SJSA1 (cell line): ENCODE data around the gene CFAP58. TPM values are rescaled to one million over a fixed set of nuclear protein-coding genes. Genes with fewer than 3 reads are reported as not detected.

Experiments
- DNase-seq, 2 experiments: peaks; one replicate each; pipeline ENCODE4 v3.0.0-alpha.2; 2015 to 2020; ENCODE audit warnings: low spot score in 2 of 2, low read depth in 1 of 2
- H3K27ac ChIP-seq: fragments of 250-450 bp; sonication (Bioruptor Pico); 2 replicates; pipeline ENCODE4 v1.5.1; 2020; ENCODE audit warnings: mild to moderate bottlenecking, moderate library complexity
- H3K27me3 ChIP-seq: fragments of 250-450 bp; sonication (Bioruptor Pico); replicated peaks from 2 replicates; pipeline ENCODE4 v1.5.1; 2020; ENCODE audit warnings: mild to moderate bottlenecking, moderate library complexity
- H3K36me3 ChIP-seq: fragments of 250-450 bp; sonication (Bioruptor Pico); 2 replicates; pipeline ENCODE4 v1.5.1; 2020; ENCODE audit warnings: mild to moderate bottlenecking
- H3K4me1 ChIP-seq: fragments of 250-450 bp; sonication (Bioruptor Pico); replicated peaks from 2 replicates; pipeline ENCODE4 v1.6.1; 2021; ENCODE audit warnings: mild to moderate bottlenecking
- H3K4me3 ChIP-seq: fragments of 250-450 bp; sonication (Bioruptor Pico); 2 replicates; pipeline ENCODE4 v1.5.1; 2020; ENCODE audit warnings: mild to moderate bottlenecking
- H3K9me3 ChIP-seq: fragments of 250-450 bp; sonication (Bioruptor Pico); replicated peaks from 2 replicates; pipeline ENCODE4 v1.5.1; 2020; ENCODE audit warnings: mild to moderate bottlenecking
- total RNA-seq: library from RNA; depleted of rRNA; stranded (reverse); fragments of >200 nt; shearing (Covaris generic); gene quantifications from 2 replicates; pipeline ENCODE4 v1.2.3, GENCODE V29; 2014

Gene CFAP58
- total RNA-seq, 1 experiment from 2014 or later, result 0.34 TPM

GRCh38 chr10:104349623-104350126 is 4.0 kb upstream of the CFAP58 start:
- Histone ChIP-seq H3K36me3 (no peaks in the 10 kb centered on the region), H3K27ac (no peak overlapping the region), H3K4me1 (peaks cover 24% of the 10 kb centered on the region), H3K27me3 (no peaks in the 10 kb centered on the region), H3K4me3 (no peak overlapping the region), H3K9me3 (no peaks in the 10 kb centered on the region)
- no peak for DNase-seq

GRCh38 chr10:104350127-104350635 is 3.5 kb upstream of the CFAP58 start:
- no peak overlapping the region for H3K4me3 ChIP-seq
- DNase-seq, result peak in 1 of 2 experiments; percentile 56

GRCh38 chr10:104351061-104351702 is 2.5 kb upstream of the CFAP58 start:
- peaks cover 24% of the 10 kb centered on the region for H3K4me1 ChIP-seq
- H3K27ac ChIP-seq, result no peak overlapping the region
- no peak overlapping the region for H3K4me3 ChIP-seq
- no peaks in the 10 kb centered on the region for H3K36me3 ChIP-seq
- H3K9me3 ChIP-seq, result no peaks in the 10 kb centered on the region
- 0 out of 2 replicates have a peak, but pooled peaks cover 2% of the 10 kb centered on the region for H3K27me3 ChIP-seq
- DNase-seq, result peak in 1 of 2 experiments; percentile 35

More at GRCh38 chr10:104350127-104350635, 3.5 kb upstream of the CFAP58 start:
- peaks cover 24% of the 10 kb centered on the region for H3K4me1 ChIP-seq
- H3K27me3 ChIP-seq, result no peaks in the 10 kb centered on the region
- no peak overlapping the region for H3K27ac ChIP-seq
- no peaks in the 10 kb centered on the region for H3K36me3 ChIP-seq
- H3K9me3 ChIP-seq, result no peaks in the 10 kb centered on the region

GRCh38 chr10:104351919-104352318 is 1.7 kb upstream of the CFAP58 start:
- H3K27ac ChIP-seq, result no peak overlapping the region
- peaks cover 24% of the 10 kb centered on the region for H3K4me1 ChIP-seq
- no peaks in the 10 kb centered on the region for H3K36me3 ChIP-seq
- no peaks in the 10 kb centered on the region for H3K9me3 ChIP-seq
- H3K27me3 ChIP-seq, result 0 out of 2 replicates have a peak, but pooled peaks cover 2% of the 10 kb centered on the region
- no peak overlapping the region for H3K4me3 ChIP-seq
- DNase-seq, result no peak

- Histone ChIP-seq H3K27me3 (0 out of 2 replicates have a peak, but pooled peaks cover 2% of the 10 kb centered on the region), H3K4me1 (no peaks in the 10 kb centered on the region), H3K36me3 (no peaks in the 10 kb centered on the region), H3K9me3 (0 out of 2 replicates have a peak, but pooled peaks cover 4% of the 10 kb centered on the region), H3K4me3 (no peak overlapping the region), H3K27ac (no peak overlapping the region)
- no peak for DNase-seq
These were observed 6.2 kb downstream of the CFAP58 start for GRCh38 chr10:104359811-104360210.

GRCh38 chr10:104367904-104368303 is 14.3 kb downstream of the CFAP58 start:
- Histone ChIP-seq H3K9me3 (0 out of 2 replicates have a peak, but pooled peaks cover 2% of the 10 kb centered on the region), H3K27ac (no peak overlapping the region), H3K4me3 (no peak overlapping the region), H3K36me3 (no peaks in the 10 kb centered on the region), H3K4me1 (no peaks in the 10 kb centered on the region), H3K27me3 (peaks cover 2% of the 10 kb centered on the region; the same call in 1 of the 2 replicates)
- DNase-seq, result no peak

GRCh38 chr10:104368381-104368780 is 14.7 kb downstream of the CFAP58 start:
- no peak overlapping the region for H3K27ac ChIP-seq
- peaks cover 2% of the 10 kb centered on the region; the same call in 1 of the 2 replicates for H3K27me3 ChIP-seq

GRCh38 chr10:104371753-104372152 is 18.1 kb downstream of the CFAP58 start:
- Histone ChIP-seq H3K27me3 (no peaks in the 10 kb centered on the region; the same call in 1 of the 2 replicates), H3K9me3 (0 out of 2 replicates have a peak, but pooled peaks cover 2% of the 10 kb centered on the region), H3K4me1 (no peaks in the 10 kb centered on the region), H3K36me3 (no peaks in the 10 kb centered on the region), H3K4me3 (no peak overlapping the region), H3K27ac (no peak overlapping the region)
- DNase-seq, result no peak

More at GRCh38 chr10:104368381-104368780, 14.7 kb downstream of the CFAP58 start:
- Histone ChIP-seq H3K36me3 (no peaks in the 10 kb centered on the region), H3K4me3 (no peak overlapping the region), H3K9me3 (0 out of 2 replicates have a peak, but pooled peaks cover 2% of the 10 kb centered on the region), H3K4me1 (no peaks in the 10 kb centered on the region)
- no peak for DNase-seq

GRCh38 chr10:104374591-104374990 is 21.0 kb downstream of the CFAP58 start:
- no peak for DNase-seq
- no peak overlapping the region for H3K27ac ChIP-seq
- H3K36me3 ChIP-seq, result no peaks in the 10 kb centered on the region
- H3K9me3 ChIP-seq, result 0 out of 2 replicates have a peak, but pooled peaks cover 2% of the 10 kb centered on the region
- H3K4me1 ChIP-seq, result no peaks in the 10 kb centered on the region
- H3K27me3 ChIP-seq, result no peaks in the 10 kb centered on the region; the same call in 1 of the 2 replicates
- no peak overlapping the region for H3K4me3 ChIP-seq

GRCh38 chr10:104376784-104377300 is 23.2 kb downstream of the CFAP58 start:
- H3K27ac ChIP-seq, result no peak overlapping the region
- no peaks in the 10 kb centered on the region for H3K36me3 ChIP-seq
- H3K27me3 ChIP-seq, result no peaks in the 10 kb centered on the region; the same call in 1 of the 2 replicates
- no peak overlapping the region for H3K4me3 ChIP-seq
- DNase-seq, result no peak
- H3K4me1 ChIP-seq, result no peaks in the 10 kb centered on the region
- H3K9me3 ChIP-seq, result no peaks in the 10 kb centered on the region

- Histone ChIP-seq H3K27ac (no peak overlapping the region), H3K36me3 (no peaks in the 10 kb centered on the region), H3K4me3 (no peak overlapping the region), H3K9me3 (no peaks in the 10 kb centered on the region), H3K27me3 (peaks cover 3% of the 10 kb centered on the region; the same call in 1 of the 2 replicates), H3K4me1 (no peaks in the 10 kb centered on the region)
- no peak for DNase-seq
These were observed 26.7 kb downstream of the CFAP58 start for GRCh38 chr10:104380336-104380735.

GRCh38 chr10:104387130-104387888 is 33.7 kb downstream of the CFAP58 start:
- Histone ChIP-seq H3K27ac (no peak overlapping the region), H3K27me3 (peaks cover 3% of the 10 kb centered on the region; the same call in 1 of the 2 replicates), H3K4me1 (no peaks in the 10 kb centered on the region), H3K4me3 (no peak overlapping the region), H3K9me3 (no peaks in the 10 kb centered on the region), H3K36me3 (no peaks in the 10 kb centered on the region)
- no peak for DNase-seq

GRCh38 chr10:104388830-104389229 is 35.2 kb downstream of the CFAP58 start:
- Histone ChIP-seq H3K4me3 (no peak overlapping the region), H3K27me3 (no peaks in the 10 kb centered on the region), H3K36me3 (no peaks in the 10 kb centered on the region), H3K27ac (no peak overlapping the region), H3K9me3 (no peaks in the 10 kb centered on the region), H3K4me1 (no peaks in the 10 kb centered on the region)
- DNase-seq, result no peak
